HCT116 (cell line): Measurements from ENCODE around the gene ZNF74. TPM values are rescaled to one million over a fixed set of nuclear protein-coding genes. Genes with fewer than 3 reads are reported as not detected.
"Not testable (repeated sequence)": the region's sequence is repeated elsewhere in the genome, so short reads cannot be mapped to it uniquely, and the experiment has no call there.

Source experiments
- ATAC-seq: fragments of 200-7000 bp; cut with Tn5 transposase; 2 replicates; pipeline ENCODE4 v1.9.1; 2020; ENCODE audit warnings: mild to moderate bottlenecking, moderate library complexity
- BruUV-seq: library from RNA; stranded (reverse); fragments of 400-500 nt; replicated peaks from 2 replicates; lab custom pipeline; 2021; lab: Mats Ljungman, UMichigan
- CTCF ChIA-PET: fragments of 300-600 bp; sonication (Branson Sonifier 250); formaldehyde crosslinking; loops from one replicate; lab custom pipeline; 2021; ENCODE audit warnings: antibody characterized with exemption; lab: Charles Lee
- POLR2A ChIA-PET: fragments of 300-600, 350-600 bp; sonication (Branson Sonifier 250); formaldehyde crosslinking; loops from one replicate; lab custom pipeline; 2021; ENCODE audit warnings: antibody characterized with exemption; lab: Charles Lee
- RAD21 ChIA-PET, 2 experiments: fragments of 300-600 bp; sonication (Branson Sonifier 250); formaldehyde crosslinking; loops; one replicate each; lab custom pipeline; 2023; ENCODE audit warnings: low total read pairs in 2 of 2; ENCODE audit not compliant: uncharacterized antibody in 2 of 2, unreplicated experiment in 2 of 2, low non-redundant PET in 1 of 2; lab: Charles Lee
- DNase-seq: peaks from one replicate; pipeline ENCODE4 v3.0.0-alpha.2; 2010; ENCODE audit warnings: low read depth, low spot score
- H2AFZ ChIP-seq: fragments of 200-600 bp; shearing (Covaris generic), sonication (generic); 2 replicates; pipeline ENCODE4 v1.6.1; 2017; ENCODE audit warnings: low read depth, mixed run types, mixed read lengths, antibody characterized with exemption, low read length; ENCODE audit not compliant: poor library complexity, severe bottlenecking
- H3K27ac ChIP-seq: 2 replicates; pipeline ENCODE4 v1.5.1; 2012; ENCODE audit warnings: low read depth, low read length
- H3K27me3 ChIP-seq: fragments of 200-600 bp; sonication (generic); 2 replicates; pipeline ENCODE4 v1.6.1; 2016; ENCODE audit warnings: mixed run types, low read length, mixed read lengths; ENCODE audit not compliant: insufficient read depth
- H3K36me3 ChIP-seq, 2 experiments: fragments of 200-500 bp in 1 of 2; fragments of 200-600 bp in 1 of 2; sonication (Bioruptor generic) in 1 of 2; sonication (generic) in 1 of 2; 2 replicates each; pipeline versions ENCODE4 v1.5.1 to v1.6.1; 2014 to 2016; ENCODE audit warnings: low read length in 2 of 2, inconsistent platforms in 1 of 2, mixed read lengths in 1 of 2, mixed run types in 1 of 2; ENCODE audit not compliant: insufficient read depth in 2 of 2, control insufficient read depth in 1 of 2
- H3K4me1 ChIP-seq, 2 experiments: fragments of 200-600 bp in 1 of 2; sonication (generic) in 1 of 2; 2 replicates each; pipeline versions ENCODE4 v1.5.1 to v1.6.1; 2012 to 2017; ENCODE audit warnings: low read length in 2 of 2, inconsistent platforms in 1 of 2, mild to moderate bottlenecking in 1 of 2, mixed read lengths in 1 of 2, mixed run types in 1 of 2, moderate library complexity in 1 of 2; ENCODE audit not compliant: insufficient read depth in 2 of 2, control insufficient read depth in 1 of 2
- H3K4me2 ChIP-seq: fragments of 200-600 bp; sonication (generic); 2 replicates; pipeline ENCODE4 v1.6.1; 2017; ENCODE audit warnings: mixed run types, low read length, mixed read lengths
- H3K4me3 ChIP-seq, 2 experiments: fragments of 200-600 bp in 1 of 2; sonication (generic) in 1 of 2; replicated peaks in 1 of 2; 2 replicates each; pipeline ENCODE4 v1.5.1; 2011 to 2016; ENCODE audit warnings: low read length in 2 of 2, control low read depth in 1 of 2, low read depth in 1 of 2, mild to moderate bottlenecking in 1 of 2, mixed read lengths in 1 of 2, mixed run types in 1 of 2
- H3K79me2 ChIP-seq: fragments of 200-600 bp; sonication (generic); 2 replicates; pipeline ENCODE4 v1.6.1; 2017; ENCODE audit warnings: mild to moderate bottlenecking, mixed run types, low read length, moderate library complexity, mixed read lengths; ENCODE audit not compliant: insufficient read depth
- H3K9ac ChIP-seq: fragments of 200-600 bp; sonication (generic); 2 replicates; pipeline ENCODE4 v1.6.1; 2016; ENCODE audit warnings: low read length, mixed read lengths
- H3K9me2 ChIP-seq: fragments of 200-600 bp; sonication (generic), shearing (Covaris generic); 2 replicates; pipeline ENCODE4 v1.6.1; 2017; ENCODE audit warnings: mixed run types, mild to moderate bottlenecking, moderate library complexity; ENCODE audit not compliant: insufficient read depth
- H3K9me3 ChIP-seq, 2 experiments: fragments of 200-500 bp in 1 of 2; fragments of 200-600 bp in 1 of 2; sonication (Bioruptor generic) in 1 of 2; sonication (generic) in 1 of 2; 2 replicates each; pipeline ENCODE4 v1.6.1; 2014 to 2017; ENCODE audit warnings: low read length in 2 of 2, mixed read lengths in 2 of 2, inconsistent platforms in 1 of 2, low read depth in 1 of 2, mild to moderate bottlenecking in 1 of 2, mixed run types in 1 of 2, moderate library complexity in 1 of 2; ENCODE audit not compliant: control insufficient read depth in 1 of 2, insufficient read depth in 1 of 2
- H4K20me1 ChIP-seq: fragments of 200-600 bp; sonication (generic), shearing (Covaris generic); 2 replicates; pipeline ENCODE4 v1.6.1; 2017; ENCODE audit warnings: mixed run types, mild to moderate bottlenecking, moderate library complexity; ENCODE audit not compliant: insufficient read depth
- intact Hi-C: fragments of 100-400 bp; cut with micrococcal nuclease; formaldehyde crosslinking; loops from 2 replicates; pipeline ENCODE4 v1.10.0; 2022
- total RNA-seq: library from RNA; stranded (reverse); gene quantifications from one replicate; pipeline ENCODE4 v1.2.1, GENCODE V29; 2021; ENCODE audit not compliant: unreplicated experiment

ZNF74 gene
- total RNA-seq, 1 experiment from 2014 or later = 15.4 TPM

DNA sequence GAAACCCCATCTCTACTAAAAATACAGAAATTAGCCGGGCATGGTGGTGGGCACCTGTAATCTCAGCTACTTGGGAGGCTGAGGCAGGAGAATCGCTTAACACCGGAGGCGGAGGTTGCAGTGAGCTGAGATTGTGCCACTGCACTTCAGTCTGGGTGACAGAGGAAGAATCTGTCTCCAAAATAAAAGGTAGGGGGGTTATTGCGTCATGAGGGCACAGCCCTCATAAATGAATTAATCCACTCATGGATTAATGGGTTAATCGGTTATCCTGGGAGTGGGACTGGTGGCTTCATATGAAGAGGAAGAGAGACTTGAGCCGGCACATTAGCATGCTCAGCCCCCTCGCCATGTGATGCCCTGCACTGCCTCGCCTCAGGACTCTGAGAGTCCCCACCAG is 25.1 kb upstream of the ZNF74 start:
- H3K36me3 ChIP-seq, H3K27ac ChIP-seq, ATAC-seq, BruUV-seq, POLR2A ChIA-PET, intact Hi-C loops, H4K20me1 ChIP-seq, H3K9me3 ChIP-seq, H3K4me2 ChIP-seq, H3K9ac ChIP-seq, H3K4me1 ChIP-seq, H3K4me3 ChIP-seq, H3K27me3 ChIP-seq, H3K79me2 ChIP-seq, CTCF ChIA-PET, H2AFZ ChIP-seq, RAD21 ChIA-PET, DNase-seq, H3K9me2 ChIP-seq: not testable (repeated sequence)

DNA sequence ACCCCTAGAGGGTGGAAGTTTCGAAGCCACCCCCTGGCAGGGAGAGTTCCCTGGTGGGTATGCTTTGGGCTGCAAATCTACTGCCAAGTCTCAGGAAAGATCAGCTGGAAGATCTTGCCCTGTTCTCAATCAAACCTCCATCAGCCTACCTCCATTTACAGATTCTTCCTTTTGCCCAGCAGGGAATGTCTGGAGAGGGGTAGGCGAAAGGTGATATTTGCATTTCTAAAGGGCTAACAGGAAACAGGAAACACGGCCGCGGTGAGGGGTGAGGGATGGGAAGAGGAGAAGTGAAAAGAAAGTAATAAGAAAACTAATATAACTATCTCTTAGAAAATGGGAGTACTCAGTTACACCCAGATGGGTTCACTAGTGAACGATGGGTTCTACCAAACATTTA is 22.3 kb upstream of the ZNF74 start:
- H3K27me3 ChIP-seq, ATAC-seq, H3K4me3 ChIP-seq, H3K27ac ChIP-seq, intact Hi-C loops, H3K9me2 ChIP-seq, H4K20me1 ChIP-seq, H3K9ac ChIP-seq, H2AFZ ChIP-seq, DNase-seq, BruUV-seq, H3K79me2 ChIP-seq, RAD21 ChIA-PET, H3K4me2 ChIP-seq, CTCF ChIA-PET, POLR2A ChIA-PET, H3K4me1 ChIP-seq, H3K9me3 ChIP-seq, H3K36me3 ChIP-seq: not testable (repeated sequence)

DNA sequence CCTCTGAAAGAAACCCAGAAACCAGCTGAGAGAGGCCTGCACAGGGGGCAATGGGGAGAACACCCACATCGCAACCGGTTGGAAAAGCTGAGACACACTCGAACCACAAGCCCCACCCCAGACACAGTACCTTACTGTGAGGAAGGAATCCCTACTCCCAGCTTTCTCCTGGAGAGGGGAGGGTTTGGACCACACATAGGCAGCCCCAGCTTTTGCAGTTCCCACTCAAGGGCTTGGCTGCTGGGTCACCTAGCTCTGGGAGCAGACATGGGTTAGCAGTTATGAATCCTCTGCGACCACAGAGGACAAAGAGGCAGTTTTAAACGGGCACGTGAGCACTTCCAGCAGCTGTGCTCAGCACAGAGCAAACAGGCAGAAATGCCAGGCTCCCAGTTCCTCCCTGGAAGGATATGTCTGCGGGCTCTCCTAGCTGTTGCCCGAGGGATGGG is 21.5 kb upstream of the ZNF74 start:
- H3K4me1 ChIP-seq, DNase-seq, ATAC-seq, H3K27ac ChIP-seq, H3K9me3 ChIP-seq, H3K4me2 ChIP-seq, BruUV-seq, H3K4me3 ChIP-seq, H3K79me2 ChIP-seq, POLR2A ChIA-PET, H3K9ac ChIP-seq, H2AFZ ChIP-seq, H4K20me1 ChIP-seq, H3K36me3 ChIP-seq, H3K27me3 ChIP-seq, CTCF ChIA-PET, RAD21 ChIA-PET, H3K9me2 ChIP-seq, intact Hi-C loops: not testable (repeated sequence)

DNA sequence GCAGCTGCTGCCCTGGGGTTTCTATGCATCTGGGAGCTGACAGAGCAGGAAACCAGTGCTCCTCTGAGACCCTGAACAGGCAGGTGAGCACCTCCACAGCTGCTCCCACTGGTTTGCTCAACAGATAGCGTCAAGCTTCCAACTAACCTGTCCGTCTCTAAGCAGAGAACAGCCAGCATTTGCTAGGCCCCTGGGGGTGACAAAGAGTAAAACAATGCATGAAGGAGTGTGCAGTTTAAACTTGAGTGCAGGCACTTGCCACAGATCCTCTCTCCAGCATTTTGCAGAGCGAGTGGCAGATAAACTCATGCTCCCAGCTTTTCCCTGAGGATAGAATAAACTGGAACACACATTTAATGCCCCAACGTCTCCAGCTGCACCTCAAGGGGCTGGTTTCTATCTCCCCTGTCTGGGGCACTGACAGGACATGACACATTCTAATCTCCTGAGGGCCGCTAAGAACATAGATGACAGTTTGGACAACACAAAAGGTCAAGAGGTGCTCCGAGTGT is 20.7 kb upstream of the ZNF74 start:
- H3K9me3 ChIP-seq, H4K20me1 ChIP-seq, H2AFZ ChIP-seq, H3K79me2 ChIP-seq, H3K27ac ChIP-seq, ATAC-seq, H3K4me3 ChIP-seq, H3K4me1 ChIP-seq, DNase-seq, BruUV-seq, H3K9me2 ChIP-seq, RAD21 ChIA-PET, H3K4me2 ChIP-seq, H3K27me3 ChIP-seq, intact Hi-C loops, H3K36me3 ChIP-seq, H3K9ac ChIP-seq, CTCF ChIA-PET, POLR2A ChIA-PET: not testable (repeated sequence)
